DND-41 (cell line): Measurements from ENCODE around the gene STOML1.

Experiments used
- ATAC-seq: fragments of 200-7000 bp; cut with Tn5 transposase; 3 replicates; pipeline ENCODE4 v1.9.1; 2021; ENCODE audit warnings: low read depth; ENCODE audit not compliant: insufficient read depth
- DNase-seq: peaks from one replicate; pipeline ENCODE4 v3.0.0-alpha.2; 2020
- H2AFZ ChIP-seq: 2 replicates; pipeline ENCODE4 v1.6.0; 2012; ENCODE audit warnings: low read depth, low read length
- H3K27ac ChIP-seq: 2 replicates; pipeline ENCODE4 v1.5.1; 2012; ENCODE audit warnings: low read length, inconsistent platforms
- H3K27me3 ChIP-seq: fragments of 200-600 bp; sonication (generic); 2 replicates; pipeline ENCODE4 v1.6.0; 2012; ENCODE audit warnings: low read length, mild to moderate bottlenecking, inconsistent platforms; ENCODE audit not compliant: insufficient read depth, poor library complexity
- H3K36me3 ChIP-seq: 2 replicates; pipeline ENCODE4 v1.5.1; 2012; ENCODE audit warnings: low read length, inconsistent platforms; ENCODE audit not compliant: insufficient read depth
- H3K4me1 ChIP-seq: 2 replicates; pipeline ENCODE4 v1.5.1; 2012; ENCODE audit warnings: mild to moderate bottlenecking, low read length; ENCODE audit not compliant: insufficient read depth
- H3K4me2 ChIP-seq: 2 replicates; pipeline ENCODE4 v1.6.0; 2012; ENCODE audit warnings: mild to moderate bottlenecking, moderate library complexity, low read length, inconsistent platforms; ENCODE audit not compliant: insufficient read depth
- H3K4me3 ChIP-seq, 2 experiments: fragments of 200-600 bp in 1 of 2; shearing (Covaris generic) in 1 of 2; 2 replicates each; pipeline ENCODE4 v1.5.1; 2012 to 2016; ENCODE audit warnings: inconsistent platforms in 2 of 2, low read length in 2 of 2, mild to moderate bottlenecking in 2 of 2, low read depth in 1 of 2, moderate library complexity in 1 of 2
- H3K79me2 ChIP-seq: 2 replicates; pipeline ENCODE4 v1.6.0; 2012; ENCODE audit warnings: low read length, inconsistent platforms; ENCODE audit not compliant: insufficient read depth
- H3K9ac ChIP-seq: 2 replicates; pipeline ENCODE4 v1.6.0; 2012; ENCODE audit warnings: low read depth, mild to moderate bottlenecking, inconsistent platforms, low read length, moderate library complexity
- H3K9me3 ChIP-seq: 2 replicates; pipeline ENCODE4 v1.5.1; 2012; ENCODE audit warnings: low read length, moderate library complexity, mild to moderate bottlenecking, inconsistent platforms; ENCODE audit not compliant: insufficient read depth, severe bottlenecking
- H4K20me1 ChIP-seq: 2 replicates; pipeline ENCODE4 v1.6.0; 2012; ENCODE audit warnings: low read length; ENCODE audit not compliant: insufficient read depth
- CTCF ChIP-seq: IDR thresholded peaks from 2 replicates; pipeline ENCODE4 v1.5.1; 2012; ENCODE audit warnings: borderline replicate concordance, low read length, moderate library complexity, mild to moderate bottlenecking; ENCODE audit not compliant: poor library complexity, severe bottlenecking; ENCODE audit errors: extremely low read depth
- EZH2 ChIP-seq: IDR thresholded peaks from 3 replicates; pipeline ENCODE4 v1.6.1; 2012; ENCODE audit warnings: borderline replicate concordance, low read depth, mild to moderate bottlenecking, moderate library complexity, low read length, inconsistent platforms; ENCODE audit not compliant: severe bottlenecking

STOML1 gene

GRCh38 chr15:73983773-73984172, 8.3 kb downstream of the STOML1 start:
- Histone ChIP-seq H3K4me3 (no peak overlapping the region), H4K20me1 (no peaks in the 10 kb centered on the region), H3K4me2 (no peak overlapping the region), H3K27me3 (no peaks in the 10 kb centered on the region), H3K9ac (no peak overlapping the region), H3K27ac (no peak overlapping the region), H3K9me3 (no peaks in the 10 kb centered on the region), H3K79me2 (no peaks in the 10 kb centered on the region), H3K36me3 (peaks cover 9% of the 10 kb centered on the region), H3K4me1 (peaks cover 9% of the 10 kb centered on the region), H2AFZ (no peak overlapping the region)
- no peak for DNase-seq
- TF ChIP-seq EZH2 (no peak), CTCF (no peak)
- no peak for ATAC-seq

- H3K79me2 ChIP-seq: no peaks in the 10 kb centered on the region
- H2AFZ ChIP-seq: no peak overlapping the region
- no peak overlapping the region for H3K4me3 ChIP-seq
- no peaks in the 10 kb centered on the region for H4K20me1 ChIP-seq
- no peaks in the 10 kb centered on the region for H3K27me3 ChIP-seq
- H3K9ac ChIP-seq: no peak overlapping the region
- H3K4me2 ChIP-seq: no peak overlapping the region
- ATAC-seq (no peak), DNase-seq (no peak)
- H3K9me3 ChIP-seq: no peaks in the 10 kb centered on the region
- peaks cover 7% of the 10 kb centered on the region; the same call in 1 of the 2 replicates for H3K36me3 ChIP-seq
- TF ChIP-seq EZH2: no peak
- TF ChIP-seq CTCF: no peak
- no peak overlapping the region for H3K27ac ChIP-seq
- peaks cover 9% of the 10 kb centered on the region for H3K4me1 ChIP-seq
These were observed 8.8 kb downstream of the STOML1 start for GRCh38 chr15:73983211-73983727.

- no peak overlapping the region for H3K9ac ChIP-seq
- no peak for DNase-seq
- peak; percentile 60 for ATAC-seq
- H3K27ac ChIP-seq: no peak overlapping the region
- H3K79me2 ChIP-seq: no peaks in the 10 kb centered on the region
- TF ChIP-seq CTCF: no peak
- no peak for TF ChIP-seq EZH2
- H3K27me3 ChIP-seq: no peaks in the 10 kb centered on the region
- no peaks in the 10 kb centered on the region for H3K9me3 ChIP-seq
- H2AFZ ChIP-seq: no peak overlapping the region
- no peaks in the 10 kb centered on the region for H4K20me1 ChIP-seq
- peaks cover 9% of the 10 kb centered on the region for H3K4me1 ChIP-seq
- peaks cover 7% of the 10 kb centered on the region; the same call in 1 of the 2 replicates for H3K36me3 ChIP-seq
- H3K4me3 ChIP-seq: no peak overlapping the region
- no peak overlapping the region for H3K4me2 ChIP-seq
These were observed 9.7 kb downstream of the STOML1 start for GRCh38 chr15:73982222-73982962.
